Neural progenitor cell (in vitro differentiated cells): ENCODE measurements around the gene DCAF4. TPM values are rescaled to one million over a fixed set of nuclear protein-coding genes. Genes with fewer than 3 reads are reported as not detected.

Experiments
- DNase-seq: peaks from one replicate; pipeline ENCODE4 v3.0.0-alpha.2; 2016; ENCODE audit warnings: low spot score
- H2AFZ ChIP-seq: fragments of 200-600 bp; sonication (generic); replicated peaks from 2 replicates; pipeline ENCODE4 v1.6.1; 2016; ENCODE audit warnings: antibody characterized with exemption
- H3F3A ChIP-seq: fragments of 200-600 bp; sonication (generic); 2 replicates; pipeline ENCODE4 v1.6.1; 2016; ENCODE audit warnings: antibody characterized with exemption, low read depth
- H3K27ac ChIP-seq: fragments of 200-600 bp; sonication (generic); 2 replicates; pipeline ENCODE4 v1.5.1; 2016; ENCODE audit warnings: mild to moderate bottlenecking
- H3K27me3 ChIP-seq: fragments of 200-600 bp; sonication (generic); 2 replicates; pipeline ENCODE4 v1.6.1; 2016; ENCODE audit warnings: mild to moderate bottlenecking, moderate library complexity
- H3K36me3 ChIP-seq: fragments of 200-600 bp; sonication (generic); 2 replicates; pipeline ENCODE4 v1.5.1; 2016
- H3K4me1 ChIP-seq: fragments of 200-600 bp; sonication (generic); 2 replicates; pipeline ENCODE4 v1.6.1; 2016; ENCODE audit warnings: mixed run types
- H3K4me2 ChIP-seq: fragments of 200-600 bp; sonication (generic); 2 replicates; pipeline ENCODE4 v1.6.1; 2016
- H3K4me3 ChIP-seq: fragments of 200-600 bp; sonication (generic); 2 replicates; pipeline ENCODE4 v1.5.1; 2016
- H3K79me2 ChIP-seq: fragments of 200-600 bp; sonication (generic); 2 replicates; pipeline ENCODE4 v1.6.1; 2016; ENCODE audit warnings: low read depth
- H3K9ac ChIP-seq: fragments of 200-600 bp; sonication (generic); 2 replicates; pipeline ENCODE4 v1.6.1; 2016
- H3K9me3 ChIP-seq: fragments of 200-600 bp; sonication (generic); 2 replicates; pipeline ENCODE4 v1.5.1; 2016; ENCODE audit warnings: low read depth
- H4K20me1 ChIP-seq: fragments of 200-600 bp; sonication (generic); 2 replicates; pipeline ENCODE4 v1.6.1; 2016; ENCODE audit warnings: low read depth
- H3K27ac Mint-ChIP-seq: 3 replicates; pipeline ENCODE4 v1.8.0; 2021; ENCODE audit warnings: mixed read lengths
- H3K27me3 Mint-ChIP-seq: 2 replicates; pipeline ENCODE4 v1.8.0; 2022; ENCODE audit warnings: low read depth, mild to moderate bottlenecking, inconsistent platforms, moderate library complexity, mixed read lengths; ENCODE audit not compliant: insufficient read depth
- H3K36me3 Mint-ChIP-seq: 3 replicates; pipeline ENCODE4 v1.8.0; 2021; ENCODE audit warnings: mixed read lengths
- H3K4me1 Mint-ChIP-seq: 3 replicates; pipeline ENCODE4 v1.8.0; 2021; ENCODE audit warnings: mixed read lengths
- H3K4me3 Mint-ChIP-seq: 3 replicates; pipeline ENCODE4 v1.8.0; 2021; ENCODE audit warnings: mild to moderate bottlenecking, moderate library complexity, mixed read lengths
- H3K9me3 Mint-ChIP-seq: 3 replicates; pipeline ENCODE4 v1.8.0; 2020; ENCODE audit warnings: mixed read lengths
- EZH2 ChIP-seq: fragments of 200-600 bp; sonication (generic); IDR thresholded peaks from 2 replicates; pipeline ENCODE4 v1.6.1; 2017; ENCODE audit warnings: antibody characterized with exemption, mild to moderate bottlenecking, moderate library complexity
- EZH2phosphoT487 ChIP-seq: fragments of 200-600 bp; sonication (generic); IDR thresholded peaks from 2 replicates; pipeline ENCODE4 v1.6.1; 2017; ENCODE audit warnings: antibody characterized with exemption
- total RNA-seq: library from RNA; depleted of rRNA; stranded (reverse); fragments of >200 nt; gene quantifications from 2 replicates; pipeline ENCODE4 v1.2.3, GENCODE V29; 2015; ENCODE audit warnings: low replicate concordance
- TF ChIP-seq, protein P1 (sequence below): fragments of 200-600 bp; sonication (generic); IDR thresholded peaks from 2 replicates; pipeline ENCODE4 v1.5.1; 2017; ENCODE audit warnings: antibody characterized with exemption, mild to moderate bottlenecking

Gene DCAF4
- total RNA-seq, 1 donor from 2014 or later, result 3.7 TPM

GRCh38 chr14:72903716-72904115 lies 22.5 kb upstream of the DCAF4 start:
- Mint-ChIP-seq H3K4me1 (peaks cover 6% of the 10 kb centered on the region), H3K27me3 (peaks cover 9% of the 10 kb centered on the region), H3K9me3 (no peaks in the 10 kb centered on the region), H3K4me3 (no peak overlapping the region), H3K36me3 (no peaks in the 10 kb centered on the region), H3K27ac (no peak overlapping the region)
- TF ChIP-seq, protein P1, sequence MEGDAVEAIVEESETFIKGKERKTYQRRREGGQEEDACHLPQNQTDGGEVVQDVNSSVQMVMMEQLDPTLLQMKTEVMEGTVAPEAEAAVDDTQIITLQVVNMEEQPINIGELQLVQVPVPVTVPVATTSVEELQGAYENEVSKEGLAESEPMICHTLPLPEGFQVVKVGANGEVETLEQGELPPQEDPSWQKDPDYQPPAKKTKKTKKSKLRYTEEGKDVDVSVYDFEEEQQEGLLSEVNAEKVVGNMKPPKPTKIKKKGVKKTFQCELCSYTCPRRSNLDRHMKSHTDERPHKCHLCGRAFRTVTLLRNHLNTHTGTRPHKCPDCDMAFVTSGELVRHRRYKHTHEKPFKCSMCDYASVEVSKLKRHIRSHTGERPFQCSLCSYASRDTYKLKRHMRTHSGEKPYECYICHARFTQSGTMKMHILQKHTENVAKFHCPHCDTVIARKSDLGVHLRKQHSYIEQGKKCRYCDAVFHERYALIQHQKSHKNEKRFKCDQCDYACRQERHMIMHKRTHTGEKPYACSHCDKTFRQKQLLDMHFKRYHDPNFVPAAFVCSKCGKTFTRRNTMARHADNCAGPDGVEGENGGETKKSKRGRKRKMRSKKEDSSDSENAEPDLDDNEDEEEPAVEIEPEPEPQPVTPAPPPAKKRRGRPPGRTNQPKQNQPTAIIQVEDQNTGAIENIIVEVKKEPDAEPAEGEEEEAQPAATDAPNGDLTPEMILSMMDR, result no peak
- no peak for TF ChIP-seq EZH2
- no peak for TF ChIP-seq EZH2phosphoT487
- Histone ChIP-seq H3K27ac (no peak overlapping the region), H3K4me2 (no peak overlapping the region), H2AFZ (no peak overlapping the region), H3K9me3 (no peaks in the 10 kb centered on the region), H3K4me3 (no peak overlapping the region), H3F3A (no peaks in the 10 kb centered on the region), H4K20me1 (no peaks in the 10 kb centered on the region), H3K36me3 (no peaks in the 10 kb centered on the region), H3K79me2 (no peaks in the 10 kb centered on the region), H3K4me1 (peaks cover 7% of the 10 kb centered on the region), H3K27me3 (peaks cover 11% of the 10 kb centered on the region), H3K9ac (no peak overlapping the region)
- no peak for DNase-seq

- Histone ChIP-seq H3K27me3 (peaks cover 11% of the 10 kb centered on the region), H3K79me2 (no peaks in the 10 kb centered on the region), H3K9me3 (no peaks in the 10 kb centered on the region), H3K36me3 (no peaks in the 10 kb centered on the region), H3K9ac (no peak overlapping the region), H3K4me1 (peaks cover 7% of the 10 kb centered on the region), H3K27ac (no peak overlapping the region), H3F3A (no peaks in the 10 kb centered on the region), H3K4me2 (no peak overlapping the region), H4K20me1 (no peaks in the 10 kb centered on the region), H2AFZ (no peak overlapping the region), H3K4me3 (no peak overlapping the region)
- H3K27ac Mint-ChIP-seq, result no peak overlapping the region
- H3K4me3 Mint-ChIP-seq, result no peak overlapping the region
- peaks cover 9% of the 10 kb centered on the region for H3K27me3 Mint-ChIP-seq
- H3K9me3 Mint-ChIP-seq, result no peaks in the 10 kb centered on the region
- TF ChIP-seq, protein P1, result no peak
- TF ChIP-seq EZH2phosphoT487, result no peak
- TF ChIP-seq EZH2, result no peak
- no peak for DNase-seq
- H3K4me1 Mint-ChIP-seq, result peaks cover 7% of the 10 kb centered on the region
- no peaks in the 10 kb centered on the region for H3K36me3 Mint-ChIP-seq
These were observed 22.0 kb upstream of the DCAF4 start for GRCh38 chr14:72904218-72904617.

- Mint-ChIP-seq H3K27ac (no peak overlapping the region), H3K36me3 (no peaks in the 10 kb centered on the region), H3K9me3 (no peaks in the 10 kb centered on the region), H3K4me1 (peaks cover 10% of the 10 kb centered on the region), H3K27me3 (peaks cover 6% of the 10 kb centered on the region), H3K4me3 (no peak overlapping the region)
- no peaks in the 10 kb centered on the region for H3K79me2 ChIP-seq
- H3K4me3 ChIP-seq, result no peak overlapping the region
- H3K4me2 ChIP-seq, result no peak overlapping the region
- peaks cover 7% of the 10 kb centered on the region for H3K4me1 ChIP-seq
- no peaks in the 10 kb centered on the region for H3K9me3 ChIP-seq
- H4K20me1 ChIP-seq, result no peaks in the 10 kb centered on the region
- no peak overlapping the region for H3K27ac ChIP-seq
- peaks cover 11% of the 10 kb centered on the region for H3K27me3 ChIP-seq
- DNase-seq, result peak; percentile 75
- no peaks in the 10 kb centered on the region for H3K36me3 ChIP-seq
- no peaks in the 10 kb centered on the region for H3F3A ChIP-seq
- no peak overlapping the region for H3K9ac ChIP-seq
- H2AFZ ChIP-seq, result peak overlapping the region; percentile 10
- no peak for TF ChIP-seq EZH2
- TF ChIP-seq, protein P1, result peak; percentile 98
- TF ChIP-seq EZH2phosphoT487, result no peak
These were observed 21.3 kb upstream of the DCAF4 start for GRCh38 chr14:72904840-72905561.
